ENCODE data around the gene APEH. TPM values are rescaled to one million over a fixed set of nuclear protein-coding genes. Genes with fewer than 3 reads are reported as not detected.
A peak's percentile ranks its signal among the peaks of the same experiment; 100 is the strongest.

Gene APEH
- total and polyA plus RNA-seq, 9 of the 15 experiments (the other 6 are each of a cell fraction or from before 2014, with no cell fraction given), result 70.9 to 177 (median 117) TPM

DNA sequence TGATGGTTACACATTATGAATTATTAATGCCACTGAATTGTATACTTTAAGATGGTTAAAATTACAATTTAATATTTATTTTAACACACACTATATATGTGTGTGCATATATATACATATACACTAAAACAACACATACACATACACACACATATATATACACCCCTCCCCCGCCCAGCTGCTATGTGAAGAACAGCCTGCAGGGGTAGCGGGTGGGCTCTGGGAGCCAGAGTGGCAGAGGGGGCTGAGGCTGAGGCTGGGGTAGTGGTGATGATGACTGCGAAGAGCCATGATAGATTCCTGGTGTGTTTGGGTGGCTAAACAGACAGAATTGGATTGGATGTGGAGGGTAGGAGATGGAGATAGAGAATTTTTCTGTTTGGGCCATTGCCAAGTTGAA lies 39.4 kb upstream of the APEH start:
- intact Hi-C loops (cut with micrococcal nuclease), result no loop called here
- CTCF ChIA-PET (ENCODE audit: low intra/inter-chr PET ratio), result no interaction called here
- FAIRE-seq, result no peak

More for the DNA sequence above, 39.4 kb upstream of the APEH start:
- no TSS peak for BruUV-seq (replicated peaks)
- peaks cover 13 to 22% of the 10 kb centered on the region in 2 experiments; a peak in 3 of 5 replicates for H3K4me1 ChIP-seq (replicated peaks in 1 of 2; ENCODE audit: control insufficient read depth in 2 of 2, insufficient read depth in 2 of 2, low read length in 2 of 2)
- no peak for DNase-seq (ENCODE audit: extremely low read depth in 1 of 4, low spot score in 3 of 4)
- TF ChIP-seq EP400 (IDR thresholded peaks at IDR 0.05), result no peak
- TF ChIP-seq, protein P1, sequence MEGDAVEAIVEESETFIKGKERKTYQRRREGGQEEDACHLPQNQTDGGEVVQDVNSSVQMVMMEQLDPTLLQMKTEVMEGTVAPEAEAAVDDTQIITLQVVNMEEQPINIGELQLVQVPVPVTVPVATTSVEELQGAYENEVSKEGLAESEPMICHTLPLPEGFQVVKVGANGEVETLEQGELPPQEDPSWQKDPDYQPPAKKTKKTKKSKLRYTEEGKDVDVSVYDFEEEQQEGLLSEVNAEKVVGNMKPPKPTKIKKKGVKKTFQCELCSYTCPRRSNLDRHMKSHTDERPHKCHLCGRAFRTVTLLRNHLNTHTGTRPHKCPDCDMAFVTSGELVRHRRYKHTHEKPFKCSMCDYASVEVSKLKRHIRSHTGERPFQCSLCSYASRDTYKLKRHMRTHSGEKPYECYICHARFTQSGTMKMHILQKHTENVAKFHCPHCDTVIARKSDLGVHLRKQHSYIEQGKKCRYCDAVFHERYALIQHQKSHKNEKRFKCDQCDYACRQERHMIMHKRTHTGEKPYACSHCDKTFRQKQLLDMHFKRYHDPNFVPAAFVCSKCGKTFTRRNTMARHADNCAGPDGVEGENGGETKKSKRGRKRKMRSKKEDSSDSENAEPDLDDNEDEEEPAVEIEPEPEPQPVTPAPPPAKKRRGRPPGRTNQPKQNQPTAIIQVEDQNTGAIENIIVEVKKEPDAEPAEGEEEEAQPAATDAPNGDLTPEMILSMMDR (IDR thresholded peaks at IDR 0.05 in 2 of 3, conservative IDR thresholded peaks at IDR 0.05 in 1 of 3; ENCODE audit: insufficient read depth in 2 of 3, low read depth in 1 of 3, low read length in 3 of 3), result 0 out of 6 replicates have a peak, but pooled peaks of 1 of the 3 experiments have one; percentile 18
- no peak for TF ChIP-seq TOE1 (IDR thresholded peaks at IDR 0.05; ENCODE audit: borderline replicate concordance)
- TF ChIP-seq TOE1 (CRISPR knock-in tag; IDR thresholded peaks at IDR 0.05; ENCODE audit: borderline replicate concordance, low read depth), result no peak
- no peak for TF ChIP-seq ZNF77 (CRISPR knock-in tag; IDR thresholded peaks at IDR 0.05)
- TF ChIP-seq ELF4 (CRISPR knock-in tag; IDR thresholded peaks at IDR 0.05), result no peak
- TF ChIP-seq DDX20 (tag; IDR thresholded peaks at IDR 0.05; ENCODE audit: low read depth), result no peak
- TF ChIP-seq MXD1 (CRISPR knock-in tag; IDR thresholded peaks at IDR 0.05; ENCODE audit: borderline replicate concordance, poor library complexity, severe bottlenecking), result no peak
- TF ChIP-seq ID3 (CRISPR knock-in tag; IDR thresholded peaks at IDR 0.05), result no peak
- TF ChIP-seq ID3 (tag; IDR thresholded peaks at IDR 0.05), result no peak
- peak; percentile 53 for TF ChIP-seq NFIC (IDR thresholded peaks at IDR 0.05)
- TF ChIP-seq, protein P2, sequence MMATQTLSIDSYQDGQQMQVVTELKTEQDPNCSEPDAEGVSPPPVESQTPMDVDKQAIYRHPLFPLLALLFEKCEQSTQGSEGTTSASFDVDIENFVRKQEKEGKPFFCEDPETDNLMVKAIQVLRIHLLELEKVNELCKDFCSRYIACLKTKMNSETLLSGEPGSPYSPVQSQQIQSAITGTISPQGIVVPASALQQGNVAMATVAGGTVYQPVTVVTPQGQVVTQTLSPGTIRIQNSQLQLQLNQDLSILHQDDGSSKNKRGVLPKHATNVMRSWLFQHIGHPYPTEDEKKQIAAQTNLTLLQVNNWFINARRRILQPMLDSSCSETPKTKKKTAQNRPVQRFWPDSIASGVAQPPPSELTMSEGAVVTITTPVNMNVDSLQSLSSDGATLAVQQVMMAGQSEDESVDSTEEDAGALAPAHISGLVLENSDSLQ (IDR thresholded peaks at IDR 0.05), result no peak
- no peak for TF ChIP-seq MCM2 (IDR thresholded peaks at IDR 0.05; ENCODE audit: low read depth)
- no peak for TF ChIP-seq ASH1L (IDR thresholded peaks at IDR 0.05; ENCODE audit: borderline replicate concordance, low read depth, partially characterized antibody)
- POLR2A ChIA-PET, result interaction anchor here (1.0 kb wide), 1 partner anchor 31 kb away, joined by 4 read pairs; no protein-coding TSS in a partner anchor
- no peaks in the 10 kb centered on the region for H3K9me3 ChIP-seq (replicated peaks; ENCODE audit: control insufficient read depth, insufficient read depth, low read depth, low read length)
- no peaks in the 10 kb centered on the region for H3K27me3 ChIP-seq (ENCODE audit: control insufficient read depth in 2 of 2, insufficient read depth in 2 of 2, low read length in 2 of 2)
- no peaks in the 10 kb centered on the region for H3K9me1 ChIP-seq (ENCODE audit: control insufficient read depth, insufficient read depth, low read length)
- no peak overlapping the region for H3K27ac ChIP-seq (ENCODE audit: extremely low read depth, low read depth, low read length)
- H3K36me3 ChIP-seq (ENCODE audit: control insufficient read depth, insufficient read depth, low read length), result no peaks in the 10 kb centered on the region
- H4K20me1 ChIP-seq (replicated peaks; ENCODE audit: control insufficient read depth, insufficient read depth, low read length), result no peaks in the 10 kb centered on the region
- no peak; the same call in 2 of the 3 replicates for ATAC-seq
- H2AFZ ChIP-seq (ENCODE audit: low read depth, low read length), result no peak overlapping the region
- H3K4me2 ChIP-seq (ENCODE audit: insufficient read depth, low read length), result no peak overlapping the region
- H3K9ac ChIP-seq (ENCODE audit: insufficient read depth in 1 of 2, low read depth in 2 of 2, low read length in 2 of 2), result no peak overlapping the region
- no peaks in the 10 kb centered on the region for H3K79me2 ChIP-seq (ENCODE audit: control insufficient read depth, insufficient read depth, low read length)
- in situ Hi-C loops (cut with MboI), result no loop called here
- WGBS (ENCODE audit: insufficient coverage, low coverage, missing lambda C conversion rate), result 62% methylated on average over 3 of the region's 3 CpGs
- no peak overlapping the region for H3K4me3 ChIP-seq
